ENCODE measurements around the gene ACACA.

ACACA gene

GRCh38 chr17:37344519-37344918 lies 62.1 kb downstream of the ACACA start:
- DNase-seq (ENCODE audit: low spot score), result no peak

- no peak for DNase-seq (ENCODE audit: low spot score)
Measured at GRCh38 chr17:37342589-37342988, 64.0 kb downstream of the ACACA start.

- no peak for DNase-seq (ENCODE audit: low spot score)
Measured at GRCh38 chr17:37340804-37341203, 65.8 kb downstream of the ACACA start.

- no peak for DNase-seq (ENCODE audit: low spot score)
Measured at GRCh38 chr17:37339321-37339720, 67.3 kb downstream of the ACACA start.

GRCh38 chr17:37338847-37339246 lies 67.8 kb downstream of the ACACA start:
- DNase-seq (ENCODE audit: low spot score), result no peak

- no peak for DNase-seq (ENCODE audit: low spot score)
Measured at GRCh38 chr17:37327341-37328090, 79.1 kb downstream of the ACACA start.

GRCh38 chr17:37322826-37323561 lies 83.6 kb downstream of the ACACA start:
- no peak for DNase-seq (ENCODE audit: low spot score)

- DNase-seq (ENCODE audit: low spot score), result no peak
Measured at GRCh38 chr17:37322106-37322505, 84.5 kb downstream of the ACACA start.

- DNase-seq (ENCODE audit: low spot score), result no peak
Measured at GRCh38 chr17:37318931-37319594, 87.6 kb downstream of the ACACA start.

- no peak for DNase-seq (ENCODE audit: low spot score)
Measured at GRCh38 chr17:37317867-37318266, 88.8 kb downstream of the ACACA start.

GRCh38 chr17:37315601-37316000 lies 91.0 kb downstream of the ACACA start:
- DNase-seq (ENCODE audit: low spot score), result no peak

- no peak for DNase-seq (ENCODE audit: low spot score)
Measured at GRCh38 chr17:37312137-37312923, 94.3 kb downstream of the ACACA start.

- no peak for DNase-seq (ENCODE audit: low spot score)
Measured at GRCh38 chr17:37310940-37311339, 95.7 kb downstream of the ACACA start.

GRCh38 chr17:37309051-37309450 lies 97.6 kb downstream of the ACACA start:
- DNase-seq (ENCODE audit: low spot score), result no peak

GRCh38 chr17:37305406-37305905 lies 101.2 kb downstream of the ACACA start:
- DNase-seq (ENCODE audit: low spot score), result no peak

GRCh38 chr17:37301288-37301687 lies 105.3 kb downstream of the ACACA start:
- DNase-seq (ENCODE audit: low spot score), result no peak

- no peak for DNase-seq (ENCODE audit: low spot score)
Measured at GRCh38 chr17:37300683-37301082, 106.0 kb downstream of the ACACA start.

- DNase-seq (ENCODE audit: low spot score), result no peak
Measured at GRCh38 chr17:37299257-37299980, 107.2 kb downstream of the ACACA start.

GRCh38 chr17:37295888-37296287 lies 110.7 kb downstream of the ACACA start:
- no peak for DNase-seq (ENCODE audit: low spot score)

- DNase-seq (ENCODE audit: low spot score), result no peak
Measured at GRCh38 chr17:37294888-37295287, 111.7 kb downstream of the ACACA start.

- no peak for DNase-seq (ENCODE audit: low spot score)
Measured at GRCh38 chr17:37293770-37294169, 112.9 kb downstream of the ACACA start.

Data from putamen (tissue), 1 donor.